AG09319 (cell line): Measurements from ENCODE around the gene MOK.
"Not testable (repeated sequence)": the region's sequence is repeated elsewhere in the genome, so short reads cannot be mapped to it uniquely, and the experiment has no call there.

ENCODE experiments used
- DNase-seq: peaks from one replicate; pipeline ENCODE4 v3.0.0-alpha.2; 2010; ENCODE audit warnings: low read depth; ENCODE audit errors: extremely low read depth
- TF ChIP-seq, protein P1 (sequence below): IDR thresholded peaks from 2 replicates; pipeline ENCODE4 v1.5.1; 2011; ENCODE audit warnings: low read depth, mild to moderate bottlenecking, inconsistent platforms, low read length, moderate library complexity

Gene MOK

DNA sequence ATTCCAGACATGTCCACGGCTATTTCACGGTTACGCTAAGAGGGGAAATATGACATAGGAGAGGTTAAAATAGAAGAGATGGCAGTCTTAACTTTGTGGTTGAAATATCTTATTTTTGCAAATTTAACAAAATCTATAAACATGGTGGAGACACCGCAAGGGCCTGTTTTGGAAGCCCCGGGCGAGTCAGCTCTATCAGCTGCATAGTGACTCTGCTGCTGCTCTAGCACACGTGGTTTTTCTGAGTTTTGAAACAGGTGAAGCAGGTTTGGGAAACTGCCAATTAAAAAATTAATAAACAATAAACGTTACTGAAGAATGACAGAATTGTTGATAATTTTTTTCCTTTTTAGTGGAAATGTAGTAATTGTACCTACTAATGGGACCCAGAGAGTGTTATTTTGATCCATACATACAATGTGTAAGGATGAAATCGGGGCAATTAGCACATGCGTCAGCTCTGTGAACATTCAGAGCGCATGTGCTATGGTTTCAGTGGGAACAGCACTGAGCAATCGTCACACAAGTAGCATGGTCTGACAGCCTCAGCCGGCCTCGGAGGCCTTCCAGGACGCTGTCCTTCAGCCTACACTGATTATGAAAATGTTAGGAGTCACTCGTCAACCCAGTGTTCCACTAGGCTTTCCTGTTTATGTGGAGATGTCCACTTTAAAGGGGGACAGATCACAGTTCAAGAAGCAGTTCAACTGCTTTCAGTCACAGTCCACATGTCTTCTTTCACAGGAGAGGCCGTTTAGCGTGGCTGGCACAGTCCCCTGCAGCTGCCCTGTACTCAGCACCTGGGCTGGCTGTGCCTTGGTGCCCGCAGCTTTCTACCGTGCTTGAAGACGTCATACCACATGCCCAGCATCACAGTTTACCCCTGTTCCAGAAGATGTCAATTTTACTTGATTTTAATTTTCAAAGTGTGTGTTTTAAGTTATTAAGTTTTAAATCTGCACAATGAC is 51.8 kb downstream of the MOK start:
- no peak for DNase-seq
- TF ChIP-seq, protein P1, sequence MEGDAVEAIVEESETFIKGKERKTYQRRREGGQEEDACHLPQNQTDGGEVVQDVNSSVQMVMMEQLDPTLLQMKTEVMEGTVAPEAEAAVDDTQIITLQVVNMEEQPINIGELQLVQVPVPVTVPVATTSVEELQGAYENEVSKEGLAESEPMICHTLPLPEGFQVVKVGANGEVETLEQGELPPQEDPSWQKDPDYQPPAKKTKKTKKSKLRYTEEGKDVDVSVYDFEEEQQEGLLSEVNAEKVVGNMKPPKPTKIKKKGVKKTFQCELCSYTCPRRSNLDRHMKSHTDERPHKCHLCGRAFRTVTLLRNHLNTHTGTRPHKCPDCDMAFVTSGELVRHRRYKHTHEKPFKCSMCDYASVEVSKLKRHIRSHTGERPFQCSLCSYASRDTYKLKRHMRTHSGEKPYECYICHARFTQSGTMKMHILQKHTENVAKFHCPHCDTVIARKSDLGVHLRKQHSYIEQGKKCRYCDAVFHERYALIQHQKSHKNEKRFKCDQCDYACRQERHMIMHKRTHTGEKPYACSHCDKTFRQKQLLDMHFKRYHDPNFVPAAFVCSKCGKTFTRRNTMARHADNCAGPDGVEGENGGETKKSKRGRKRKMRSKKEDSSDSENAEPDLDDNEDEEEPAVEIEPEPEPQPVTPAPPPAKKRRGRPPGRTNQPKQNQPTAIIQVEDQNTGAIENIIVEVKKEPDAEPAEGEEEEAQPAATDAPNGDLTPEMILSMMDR, result no peak

DNA sequence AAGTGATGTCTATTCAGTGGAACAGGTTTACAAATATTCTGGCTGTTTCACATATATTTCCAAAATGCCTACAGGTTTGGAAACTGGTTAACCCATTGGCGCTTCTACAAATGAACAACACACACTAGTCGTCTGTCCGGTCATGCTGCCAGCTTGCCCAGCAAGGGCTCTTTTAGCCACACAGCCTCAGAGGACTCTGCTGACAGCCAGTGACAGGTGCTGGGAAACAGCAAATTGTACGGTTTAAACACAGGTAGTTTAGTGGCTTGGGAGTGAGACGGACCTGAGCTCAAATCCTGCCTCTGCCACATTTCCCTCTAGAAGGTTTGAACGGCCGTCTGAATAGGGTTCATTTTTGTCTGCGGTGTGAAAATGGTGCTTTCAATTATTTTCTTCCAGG is 53.8 kb downstream of the MOK start:
- no peak for DNase-seq
- TF ChIP-seq, protein P1, result no peak

DNA sequence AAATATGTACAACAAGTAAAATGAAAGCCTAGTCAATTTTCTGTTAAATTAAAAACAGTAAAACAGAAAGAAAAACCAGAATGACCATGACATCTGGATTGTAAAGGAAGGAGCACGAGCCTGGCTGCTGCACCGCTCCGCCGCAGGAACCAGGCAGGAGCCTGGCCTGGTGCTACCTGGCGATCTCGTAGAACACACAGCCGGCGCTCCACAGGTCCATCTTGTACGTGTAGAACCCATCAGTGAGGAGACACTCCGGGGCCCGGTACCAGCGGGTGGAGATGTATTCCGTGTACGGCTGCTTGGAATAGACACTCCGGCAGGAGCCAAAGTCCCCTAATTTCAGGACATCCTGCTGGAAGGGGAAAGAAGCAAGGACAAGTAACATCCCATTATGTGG is 54.3 kb downstream of the MOK start:
- DNase-seq, result no peak
- TF ChIP-seq, protein P1, result no peak

DNA sequence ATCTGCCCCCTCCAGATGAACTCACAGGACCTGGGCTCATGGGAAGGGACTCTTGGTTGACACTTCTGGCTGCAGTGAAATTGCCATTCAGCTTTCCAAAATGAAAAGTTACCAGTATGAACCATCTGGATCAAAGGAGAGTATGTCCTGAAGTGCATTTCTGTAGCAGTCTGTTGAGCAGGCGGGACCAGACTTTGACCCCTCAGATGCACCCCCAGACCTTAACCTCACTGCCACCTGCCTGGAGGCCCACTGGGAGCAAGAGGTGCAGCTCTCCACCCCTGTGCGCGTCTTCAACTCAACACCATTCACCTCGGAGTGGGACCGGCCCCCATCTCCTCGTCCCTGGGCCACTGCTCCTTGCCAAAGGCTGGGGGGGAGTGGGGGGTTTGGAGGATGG is 55.0 kb downstream of the MOK start:
- DNase-seq, result no peak
- TF ChIP-seq, protein P1, result no peak

DNA sequence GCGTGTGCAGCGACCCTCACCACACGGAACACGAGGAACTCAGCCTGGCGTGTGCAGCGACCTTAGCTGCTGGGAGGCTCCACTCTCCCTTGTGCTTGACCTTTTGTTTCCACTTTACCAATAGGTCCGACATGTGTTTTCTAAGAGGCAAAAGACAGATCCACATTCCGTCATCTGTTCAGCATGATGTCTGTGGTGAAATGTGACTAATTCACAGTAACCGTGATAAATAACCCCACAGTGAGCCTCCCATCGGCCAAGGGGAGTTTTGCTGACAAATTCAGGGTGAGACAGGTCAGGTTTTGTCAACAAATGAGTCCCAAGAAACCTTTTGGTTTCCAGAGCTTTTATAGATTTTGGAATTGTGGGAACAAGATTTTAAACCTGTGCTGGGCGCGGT is 55.9 kb downstream of the MOK start:
- no peak for DNase-seq
- TF ChIP-seq, protein P1, result no peak

DNA sequence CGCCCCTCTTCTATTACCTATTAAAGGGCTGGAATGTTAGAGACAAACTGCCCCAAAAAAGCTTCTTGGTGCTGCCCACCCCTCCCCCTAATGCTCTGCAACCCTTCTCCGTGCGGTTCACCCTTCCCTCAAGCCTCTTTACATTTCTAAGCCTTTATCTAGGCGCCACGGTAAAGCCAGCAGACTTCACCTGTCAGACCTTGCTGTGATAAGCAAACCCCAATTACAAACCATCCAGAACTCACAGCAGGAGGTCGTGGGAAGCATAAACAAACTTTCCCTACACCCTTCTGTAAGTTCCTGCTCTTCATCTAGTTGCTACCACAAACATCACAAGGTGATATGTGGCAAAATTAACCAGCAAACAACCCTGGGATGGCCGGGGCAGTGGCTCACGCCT is 56.8 kb downstream of the MOK start:
- TF ChIP-seq, protein P1, result no peak
- DNase-seq, result no peak

DNA sequence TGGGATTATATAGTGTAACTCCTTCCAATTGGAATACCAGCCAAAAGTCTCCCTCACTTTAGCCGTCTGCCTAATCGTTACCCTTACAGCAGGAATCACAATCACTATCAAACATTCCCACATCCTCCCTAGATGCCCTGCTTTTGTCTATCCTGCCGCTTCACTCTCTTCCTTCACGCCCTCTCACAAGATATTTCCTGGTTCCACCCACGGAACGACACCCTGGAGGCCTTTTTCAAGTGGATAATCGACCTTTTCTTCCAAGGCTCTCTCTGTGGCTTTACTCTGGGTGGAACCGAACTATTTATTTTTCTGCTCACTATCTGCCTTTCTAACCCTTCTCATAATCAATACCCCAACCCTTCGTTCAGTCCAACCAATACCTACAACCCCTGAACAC is 58.9 kb downstream of the MOK start:
- TF ChIP-seq, protein P1, result no peak
- no peak for DNase-seq

DNA sequence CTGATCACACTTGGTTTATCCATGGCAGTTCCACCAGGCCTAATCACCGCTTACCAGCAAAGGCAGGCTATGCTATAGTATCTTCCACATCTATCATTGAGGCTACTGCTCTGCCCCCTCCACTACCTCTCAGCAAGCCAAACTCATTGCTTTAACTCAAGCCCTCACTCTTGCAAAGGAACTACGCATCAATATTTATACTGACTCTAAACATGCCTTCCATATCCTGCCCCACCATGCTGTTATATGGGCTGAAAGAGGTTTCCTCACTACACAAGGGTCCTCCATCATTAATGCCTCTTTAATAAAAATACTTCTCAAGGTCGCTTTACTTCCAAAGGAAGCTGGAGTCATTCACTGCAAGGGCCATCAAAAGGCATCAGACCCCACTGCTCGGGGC is 61.2 kb downstream of the MOK start:
- not testable (repeated sequence) for DNase-seq
